ENCODE measurements around the gene TTC28. TPM values are rescaled to one million over a fixed set of nuclear protein-coding genes. Genes with fewer than 3 reads are reported as not detected.
"Not testable (repeated sequence)": the region's sequence is repeated elsewhere in the genome, so short reads cannot be mapped to it uniquely, and the experiment has no call there.

Gene TTC28
- total RNA-seq, 3 donors from 2014 or later: 0.66 to 0.90 (median 0.71) TPM

- not testable (repeated sequence) for H3K9me3 Mint-ChIP-seq; DNase-seq; H3K4me3 Mint-ChIP-seq; H3K4me1 Mint-ChIP-seq (ENCODE audit: low read depth); H3K36me3 Mint-ChIP-seq (ENCODE audit: insufficient read depth); ATAC-seq
- H3K27me3 Mint-ChIP-seq (ENCODE audit: low read depth): peaks cover 21% of the 10 kb centered on the region
Observed at GRCh38 chr22:28060594-28060993, 619.0 kb downstream of the TTC28 start.

- Mint-ChIP-seq H3K4me3 (no peak overlapping the region), H3K36me3 (ENCODE audit: insufficient read depth) (no peaks in the 10 kb centered on the region), H3K4me1 (ENCODE audit: low read depth) (no peaks in the 10 kb centered on the region), H3K27me3 (ENCODE audit: low read depth) (peaks cover 15% of the 10 kb centered on the region), H3K9me3 (peaks cover 3% of the 10 kb centered on the region)
- ATAC-seq (no peak), DNase-seq (no peak)
Observed at GRCh38 chr22:28058036-28058435, 621.6 kb downstream of the TTC28 start.

- ATAC-seq: no peak
- Mint-ChIP-seq H3K27me3 (ENCODE audit: low read depth) (no peaks in the 10 kb centered on the region), H3K4me3 (no peak overlapping the region), H3K4me1 (ENCODE audit: low read depth) (no peaks in the 10 kb centered on the region), H3K9me3 (no peaks in the 10 kb centered on the region), H3K36me3 (ENCODE audit: insufficient read depth) (no peaks in the 10 kb centered on the region)
- DNase-seq: no peak
Observed at GRCh38 chr22:28054819-28055208, 624.8 kb downstream of the TTC28 start.

GRCh38 chr22:28053896-28054818 is 625.5 kb downstream of the TTC28 start:
- Mint-ChIP-seq H3K27me3 (ENCODE audit: low read depth) (peaks cover 2% of the 10 kb centered on the region), H3K36me3 (ENCODE audit: insufficient read depth) (no peaks in the 10 kb centered on the region), H3K9me3 (no peaks in the 10 kb centered on the region), H3K4me1 (ENCODE audit: low read depth) (no peaks in the 10 kb centered on the region), H3K4me3 (no peak overlapping the region)
- ATAC-seq (no peak), DNase-seq (no peak)

- Mint-ChIP-seq H3K36me3 (ENCODE audit: insufficient read depth) (no peaks in the 10 kb centered on the region), H3K4me3 (no peak overlapping the region), H3K4me1 (ENCODE audit: low read depth) (no peaks in the 10 kb centered on the region), H3K27me3 (ENCODE audit: low read depth) (peaks cover 2% of the 10 kb centered on the region), H3K9me3 (no peaks in the 10 kb centered on the region)
- DNase-seq: no peak
- ATAC-seq: no peak
Observed at GRCh38 chr22:28052825-28053269, 626.8 kb downstream of the TTC28 start.

GRCh38 chr22:28051787-28052356 is 627.8 kb downstream of the TTC28 start:
- no peaks in the 10 kb centered on the region for H3K9me3 Mint-ChIP-seq
- ATAC-seq: no peak
- DNase-seq: peak; percentile 14
- H3K27me3 Mint-ChIP-seq (ENCODE audit: low read depth): peaks cover 2% of the 10 kb centered on the region
- H3K4me3 Mint-ChIP-seq: no peak overlapping the region
- H3K4me1 Mint-ChIP-seq (ENCODE audit: low read depth): no peaks in the 10 kb centered on the region
- H3K36me3 Mint-ChIP-seq (ENCODE audit: insufficient read depth): no peaks in the 10 kb centered on the region

GRCh38 chr22:28051091-28051786 is 628.4 kb downstream of the TTC28 start:
- H3K4me3 Mint-ChIP-seq: no peak overlapping the region
- peaks cover 2% of the 10 kb centered on the region for H3K27me3 Mint-ChIP-seq (ENCODE audit: low read depth)
- H3K9me3 Mint-ChIP-seq: no peaks in the 10 kb centered on the region
- H3K4me1 Mint-ChIP-seq (ENCODE audit: low read depth): no peaks in the 10 kb centered on the region
- no peak for DNase-seq
- no peak for ATAC-seq
- H3K36me3 Mint-ChIP-seq (ENCODE audit: insufficient read depth): no peaks in the 10 kb centered on the region

- DNase-seq (no peak), ATAC-seq (no peak)
- no peaks in the 10 kb centered on the region for H3K4me1 Mint-ChIP-seq (ENCODE audit: low read depth)
- H3K27me3 Mint-ChIP-seq (ENCODE audit: low read depth): peaks cover 4% of the 10 kb centered on the region
- H3K9me3 Mint-ChIP-seq: no peaks in the 10 kb centered on the region
- H3K36me3 Mint-ChIP-seq (ENCODE audit: insufficient read depth): no peaks in the 10 kb centered on the region
- no peak overlapping the region for H3K4me3 Mint-ChIP-seq
Observed at GRCh38 chr22:28048529-28048928, 631.1 kb downstream of the TTC28 start.

- DNase-seq (no peak), ATAC-seq (no peak)
- Mint-ChIP-seq H3K27me3 (ENCODE audit: low read depth) (peaks cover 4% of the 10 kb centered on the region), H3K9me3 (no peaks in the 10 kb centered on the region), H3K4me1 (ENCODE audit: low read depth) (no peaks in the 10 kb centered on the region), H3K36me3 (ENCODE audit: insufficient read depth) (no peaks in the 10 kb centered on the region), H3K4me3 (no peak overlapping the region)
Observed at GRCh38 chr22:28047740-28048139, 631.9 kb downstream of the TTC28 start.

GRCh38 chr22:28046100-28046499 is 633.5 kb downstream of the TTC28 start:
- ATAC-seq (no peak), DNase-seq (no peak)
- no peaks in the 10 kb centered on the region for H3K4me1 Mint-ChIP-seq (ENCODE audit: low read depth)
- H3K4me3 Mint-ChIP-seq: no peak overlapping the region
- peaks cover 4% of the 10 kb centered on the region for H3K27me3 Mint-ChIP-seq (ENCODE audit: low read depth)
- H3K9me3 Mint-ChIP-seq: no peaks in the 10 kb centered on the region
- H3K36me3 Mint-ChIP-seq (ENCODE audit: insufficient read depth): no peaks in the 10 kb centered on the region

- no peaks in the 10 kb centered on the region for H3K9me3 Mint-ChIP-seq
- ATAC-seq (no peak), DNase-seq (no peak)
- H3K4me1 Mint-ChIP-seq (ENCODE audit: low read depth): no peaks in the 10 kb centered on the region
- H3K4me3 Mint-ChIP-seq: no peak overlapping the region
- no peaks in the 10 kb centered on the region for H3K36me3 Mint-ChIP-seq (ENCODE audit: insufficient read depth)
- peaks cover 4% of the 10 kb centered on the region for H3K27me3 Mint-ChIP-seq (ENCODE audit: low read depth)
Observed at GRCh38 chr22:28044546-28045173, 635.0 kb downstream of the TTC28 start.

- H3K36me3 Mint-ChIP-seq (ENCODE audit: insufficient read depth): no peaks in the 10 kb centered on the region
- ATAC-seq (no peak), DNase-seq (no peak)
- H3K9me3 Mint-ChIP-seq: no peaks in the 10 kb centered on the region
- peaks cover 3% of the 10 kb centered on the region for H3K27me3 Mint-ChIP-seq (ENCODE audit: low read depth)
- no peaks in the 10 kb centered on the region for H3K4me1 Mint-ChIP-seq (ENCODE audit: low read depth)
- no peak overlapping the region for H3K4me3 Mint-ChIP-seq
Observed at GRCh38 chr22:28043266-28043665, 636.4 kb downstream of the TTC28 start.

- no peak overlapping the region for H3K4me3 Mint-ChIP-seq
- peaks cover 3% of the 10 kb centered on the region for H3K4me1 Mint-ChIP-seq (ENCODE audit: low read depth)
- DNase-seq (no peak), ATAC-seq (no peak)
- no peaks in the 10 kb centered on the region for H3K36me3 Mint-ChIP-seq (ENCODE audit: insufficient read depth)
- H3K27me3 Mint-ChIP-seq (ENCODE audit: low read depth): peaks cover 10% of the 10 kb centered on the region
- H3K9me3 Mint-ChIP-seq: no peaks in the 10 kb centered on the region
Observed at GRCh38 chr22:28034760-28035401, 644.8 kb downstream of the TTC28 start.

All from activated T-cell treated with anti-CD3 and anti-CD28 coated beads, Interleukin-2, amount 50 U/mL, for 4 hours (primary cell).